Measurements from ENCODE around the gene ASAP3. TPM values are rescaled to one million over a fixed set of nuclear protein-coding genes. Genes with fewer than 3 reads are reported as not detected.
"Not testable (repeated sequence)": the region's sequence is repeated elsewhere in the genome, so short reads cannot be mapped to it uniquely, and the experiment has no call there.

Gene ASAP3
- total RNA-seq, 1 donor from 2014 or later, result 65.7 TPM

- H3K27me3 Mint-ChIP-seq, result no peaks in the 10 kb centered on the region
- H3K36me3 Mint-ChIP-seq, result no peaks in the 10 kb centered on the region
- no peak overlapping the region for H3K27ac Mint-ChIP-seq
- DNase-seq (ENCODE audit: extremely low spot score, unreplicated experiment), result no peak
- no peak for TF ChIP-seq CTCF (conservative IDR thresholded peaks at IDR 0.05)
- peaks cover 5% of the 10 kb centered on the region for H3K4me1 Mint-ChIP-seq (ENCODE audit: unreplicated experiment)
- no peak overlapping the region for H3K4me3 Mint-ChIP-seq
- H3K9me3 Mint-ChIP-seq, result no peaks in the 10 kb centered on the region
These were observed 12.7 kb upstream of the ASAP3 start for GRCh38 chr1:23496490-23497181.

GRCh38 chr1:23494836-23495235, 10.9 kb upstream of the ASAP3 start:
- H3K27ac Mint-ChIP-seq, result not testable (repeated sequence)

GRCh38 chr1:23492776-23493175, 8.8 kb upstream of the ASAP3 start:
- not testable (repeated sequence) for H3K4me3 Mint-ChIP-seq; H3K9me3 Mint-ChIP-seq; H3K36me3 Mint-ChIP-seq; H3K4me1 Mint-ChIP-seq (ENCODE audit: unreplicated experiment); H3K27ac Mint-ChIP-seq; DNase-seq (ENCODE audit: extremely low spot score, unreplicated experiment); H3K27me3 Mint-ChIP-seq

More at GRCh38 chr1:23494836-23495235, 10.9 kb upstream of the ASAP3 start:
- not testable (repeated sequence) for H3K27me3 Mint-ChIP-seq; H3K9me3 Mint-ChIP-seq; H3K36me3 Mint-ChIP-seq; H3K4me3 Mint-ChIP-seq; H3K4me1 Mint-ChIP-seq (ENCODE audit: unreplicated experiment); DNase-seq (ENCODE audit: extremely low spot score, unreplicated experiment)

- TF ChIP-seq CTCF (conservative IDR thresholded peaks at IDR 0.05), result no peak
- Mint-ChIP-seq H3K36me3 (no peaks in the 10 kb centered on the region), H3K27ac (no peak overlapping the region), H3K4me3 (no peak overlapping the region), H3K9me3 (no peaks in the 10 kb centered on the region), H3K27me3 (peaks cover 8% of the 10 kb centered on the region), H3K4me1 (ENCODE audit: unreplicated experiment) (no peaks in the 10 kb centered on the region)
- DNase-seq (ENCODE audit: extremely low spot score, unreplicated experiment), result no peak
These were observed 8.2 kb upstream of the ASAP3 start for GRCh38 chr1:23492132-23492720.

- no peak for TF ChIP-seq CTCF (conservative IDR thresholded peaks at IDR 0.05)
- no peaks in the 10 kb centered on the region for H3K36me3 Mint-ChIP-seq
- H3K4me1 Mint-ChIP-seq (ENCODE audit: unreplicated experiment), result peaks cover 9% of the 10 kb centered on the region
- no peak for DNase-seq (ENCODE audit: extremely low spot score, unreplicated experiment)
- no peak overlapping the region for H3K27ac Mint-ChIP-seq
- no peaks in the 10 kb centered on the region for H3K9me3 Mint-ChIP-seq
- H3K27me3 Mint-ChIP-seq, result peaks cover 10% of the 10 kb centered on the region
- no peak overlapping the region for H3K4me3 Mint-ChIP-seq
These were observed 5.9 kb upstream of the ASAP3 start for GRCh38 chr1:23489842-23490241.

- H3K9me3 Mint-ChIP-seq, result no peaks in the 10 kb centered on the region
- peaks cover 3% of the 10 kb centered on the region for H3K27me3 Mint-ChIP-seq
- peaks cover 3% of the 10 kb centered on the region for H3K36me3 Mint-ChIP-seq
- peak overlapping the region; percentile 91 for H3K4me3 Mint-ChIP-seq
- no peak for DNase-seq (ENCODE audit: extremely low spot score, unreplicated experiment)
- H3K27ac Mint-ChIP-seq, result peak overlapping the region; percentile 83
- peaks cover 39% of the 10 kb centered on the region for H3K4me1 Mint-ChIP-seq (ENCODE audit: unreplicated experiment)
- no peak for TF ChIP-seq CTCF (conservative IDR thresholded peaks at IDR 0.05)
These were observed 988 bp upstream of the ASAP3 start for GRCh38 chr1:23485002-23485332.
